Right lobe of liver (tissue), 6 donors: ENCODE data around the gene AMER2. TPM values are rescaled to one million over a fixed set of nuclear protein-coding genes. Genes with fewer than 3 reads are reported as not detected.

ENCODE experiments used
- ATAC-seq, 4 donors: fragments of 200-7000 bp; cut with Tn5 transposase; one replicate each; pipeline ENCODE4 v1.9.1; 2020; ENCODE audit warnings: mild to moderate bottlenecking in 4 of 4, moderate library complexity in 4 of 4
- DNase-seq, 3 donors: peaks; one replicate each; pipeline ENCODE4 v3.0.0-alpha.2; 2020
- H3K27ac ChIP-seq, 3 donors: fragments of 200-600 bp; one replicate each; pipeline ENCODE4 v1.8.0; 2022
- H3K27me3 ChIP-seq, 2 donors: fragments of 200-600 bp; one replicate each; pipeline ENCODE4 v1.8.0; 2022
- H3K36me3 ChIP-seq, 4 donors: fragments of 200-600 bp; sonication (generic) in 1 of 4; one replicate each; pipeline versions ENCODE4 v1.5.1 to v1.8.0; 2017 to 2022; ENCODE audit warnings: control low read depth in 1 of 4
- H3K4me1 ChIP-seq, 4 donors: fragments of 200-600 bp; sonication (generic) in 1 of 4; one replicate each; pipeline versions ENCODE4 v1.5.1 to v1.8.0; 2017 to 2022; ENCODE audit warnings: control low read depth in 1 of 4
- H3K4me3 ChIP-seq, 3 donors: fragments of 200-600 bp; one replicate each; pipeline ENCODE4 v1.8.0; 2022
- H3K9me3 ChIP-seq, 4 donors: fragments of 200-600 bp; sonication (generic) in 1 of 4; one replicate each; pipeline versions ENCODE4 v1.5.1 to v1.8.0; 2017 to 2022; ENCODE audit warnings: control low read depth in 1 of 4
- POLR2A ChIP-seq: fragments of 450-650 bp; IDR thresholded peaks from one replicate; pipeline ENCODE4 v1.6.1; 2017; ENCODE audit warnings: antibody characterized with exemption, mild to moderate bottlenecking
- WGBS: methylation state at CpG from one replicate; pipeline ENCODE4 v1.1.6; 2018; ENCODE audit warnings: low coverage, low lambda C conversion rate; ENCODE audit not compliant: insufficient coverage; ENCODE audit errors: missing lambda C conversion rate; 5-methylcytosine and 5-hydroxymethylcytosine counted together
- intact Hi-C, 2 donors: fragments of 100-400 bp; cut with DNase I; formaldehyde crosslinking; loops; one replicate each; pipeline versions ENCODE4 v1.11.2 to v1.14.1; 2022
- total RNA-seq, 6 experiments: library from RNA; depleted of rRNA in 2 of 6; stranded (reverse); fragments of >200 nt in 2 of 6; fragmentation: NEBNext Ultra II Directional in 3 of 6; extraction: Animal tissue kit (Norgen Biotek cat#: 25700) in 3 of 6; gene quantifications; one replicate each; pipeline versions ENCODE4 v1.1.0 to v1.2.4, GENCODE V29; 2016 to 2023
- TF ChIP-seq, protein P1 (sequence below), 4 donors: fragments of 200-600 bp in 3 of 4; fragments of 450-650 bp in 1 of 4; IDR thresholded peaks; one replicate each; pipeline versions ENCODE4 v1.5.1 to v1.8.0; 2016 to 2022; ENCODE audit warnings: antibody characterized with exemption in 4 of 4, mild to moderate bottlenecking in 2 of 4
- donor health status: DM: no; HTN: yes; CAD: no.
- donor health status: DM: no; HTN: no; CAD: no.
- donor health status: DM: no; HTN: no; CAD: no.
- donor health status: DM: no; HTN: yes; CAD: no.
- donor health status: DM: no; HTN: yes; CAD: no.

AMER2 gene
- total RNA-seq, 6 experiments from 2014 or later = not detected

DNA sequence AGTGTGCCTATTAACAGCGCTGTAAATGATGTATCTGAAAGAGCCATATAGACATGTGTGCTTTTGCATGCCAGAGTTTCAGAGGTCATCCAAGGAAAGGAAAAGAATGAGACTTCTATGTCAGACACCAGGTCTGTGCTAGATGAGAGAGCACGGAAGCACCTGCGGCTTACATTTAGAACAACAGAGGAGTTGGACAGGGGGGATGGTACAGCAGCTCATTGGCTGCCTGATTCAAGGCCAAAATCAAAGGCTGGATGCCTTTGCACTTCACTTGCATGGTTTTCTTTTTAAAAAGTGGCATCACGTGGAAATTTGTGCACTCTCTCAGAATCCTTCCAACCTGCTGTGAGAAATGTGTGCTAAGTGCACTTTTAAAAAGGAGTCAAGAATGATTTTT, 32.8 kb upstream of the AMER2 start:
- TF ChIP-seq, protein P1, sequence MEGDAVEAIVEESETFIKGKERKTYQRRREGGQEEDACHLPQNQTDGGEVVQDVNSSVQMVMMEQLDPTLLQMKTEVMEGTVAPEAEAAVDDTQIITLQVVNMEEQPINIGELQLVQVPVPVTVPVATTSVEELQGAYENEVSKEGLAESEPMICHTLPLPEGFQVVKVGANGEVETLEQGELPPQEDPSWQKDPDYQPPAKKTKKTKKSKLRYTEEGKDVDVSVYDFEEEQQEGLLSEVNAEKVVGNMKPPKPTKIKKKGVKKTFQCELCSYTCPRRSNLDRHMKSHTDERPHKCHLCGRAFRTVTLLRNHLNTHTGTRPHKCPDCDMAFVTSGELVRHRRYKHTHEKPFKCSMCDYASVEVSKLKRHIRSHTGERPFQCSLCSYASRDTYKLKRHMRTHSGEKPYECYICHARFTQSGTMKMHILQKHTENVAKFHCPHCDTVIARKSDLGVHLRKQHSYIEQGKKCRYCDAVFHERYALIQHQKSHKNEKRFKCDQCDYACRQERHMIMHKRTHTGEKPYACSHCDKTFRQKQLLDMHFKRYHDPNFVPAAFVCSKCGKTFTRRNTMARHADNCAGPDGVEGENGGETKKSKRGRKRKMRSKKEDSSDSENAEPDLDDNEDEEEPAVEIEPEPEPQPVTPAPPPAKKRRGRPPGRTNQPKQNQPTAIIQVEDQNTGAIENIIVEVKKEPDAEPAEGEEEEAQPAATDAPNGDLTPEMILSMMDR (IDR thresholded peaks at IDR 0.05) = no peak
- no peak for TF ChIP-seq POLR2A
- H3K36me3 ChIP-seq = no peaks in the 10 kb centered on the region

GRCh38 chr13:25203127-25203740, 31.1 kb upstream of the AMER2 start:
- no peaks in the 10 kb centered on the region for H3K36me3 ChIP-seq
- no peak for DNase-seq
- no peaks in the 10 kb centered on the region for H3K4me1 ChIP-seq
- TF ChIP-seq, protein P1 (IDR thresholded peaks at IDR 0.05) = no peak
- no peaks in the 10 kb centered on the region for H3K9me3 ChIP-seq
- H3K4me3 ChIP-seq = no peak overlapping the region
- no peak overlapping the region for H3K27ac ChIP-seq
- H3K27me3 ChIP-seq = no peaks in the 10 kb centered on the region
- 13% methylated on average over 8 of the region's 17 CpGs for WGBS
- ATAC-seq = no peak
- intact Hi-C loops = no loop called here

More for the DNA sequence above, 32.8 kb upstream of the AMER2 start:
- no peaks in the 10 kb centered on the region for H3K27me3 ChIP-seq
- H3K4me3 ChIP-seq = no peak overlapping the region
- WGBS = 64% methylated on average over 4 of the region's 4 CpGs
- no peak overlapping the region for H3K27ac ChIP-seq
- ATAC-seq = no peak
- no peaks in the 10 kb centered on the region for H3K9me3 ChIP-seq
- intact Hi-C loops = no loop called here
- DNase-seq = no peak
- no peaks in the 10 kb centered on the region for H3K4me1 ChIP-seq

- Histone ChIP-seq H3K4me3 (no peak overlapping the region), H3K4me1 (no peaks in the 10 kb centered on the region), H3K36me3 (no peaks in the 10 kb centered on the region), H3K27ac (no peak overlapping the region), H3K27me3 (no peaks in the 10 kb centered on the region), H3K9me3 (no peaks in the 10 kb centered on the region)
- no peak for TF ChIP-seq POLR2A
- TF ChIP-seq, protein P1 (IDR thresholded peaks at IDR 0.05) = no peak
- intact Hi-C loops = no loop called here
- 30% methylated on average over 4 of the region's 4 CpGs for WGBS
- DNase-seq (no peak), ATAC-seq (no peak)
Observed at GRCh38 chr13:25200783-25201182, 28.7 kb upstream of the AMER2 start.

- Histone ChIP-seq H3K27me3 (no peaks in the 10 kb centered on the region), H3K36me3 (no peaks in the 10 kb centered on the region), H3K27ac (no peak overlapping the region), H3K9me3 (no peaks in the 10 kb centered on the region), H3K4me3 (no peak overlapping the region), H3K4me1 (no peaks in the 10 kb centered on the region)
- WGBS = 50% methylated on average over 5 of the region's 5 CpGs
- ATAC-seq = no peak
- DNase-seq = no peak
- intact Hi-C loops = no loop called here
- TF ChIP-seq POLR2A = no peak
Observed at GRCh38 chr13:25198647-25199046, 26.6 kb upstream of the AMER2 start.

DNA sequence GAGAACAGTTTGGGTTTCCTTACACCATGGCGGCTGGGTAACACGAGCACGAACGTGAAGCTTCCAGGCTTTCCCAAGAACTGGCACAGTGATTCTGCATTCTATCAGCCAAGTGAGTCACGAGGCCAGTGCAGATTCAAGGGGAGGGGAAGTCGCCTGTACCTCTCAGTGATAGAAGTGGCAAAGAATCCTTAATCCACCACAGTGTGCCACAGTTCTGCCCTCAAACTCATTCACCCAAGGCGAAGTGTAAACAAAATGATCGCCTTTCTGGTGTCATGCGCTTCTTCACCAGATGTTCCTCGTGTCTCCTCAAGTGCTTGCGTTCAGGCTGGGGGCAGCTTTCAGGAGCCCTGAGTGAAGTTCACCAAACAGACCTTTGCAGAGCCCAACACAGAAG, 24.9 kb upstream of the AMER2 start:
- Histone ChIP-seq H3K4me1 (no peaks in the 10 kb centered on the region), H3K27ac (no peak overlapping the region), H3K4me3 (no peak overlapping the region), H3K9me3 (no peaks in the 10 kb centered on the region), H3K27me3 (no peaks in the 10 kb centered on the region), H3K36me3 (no peaks in the 10 kb centered on the region)
- no peak for DNase-seq
- TF ChIP-seq, protein P1 (IDR thresholded peaks at IDR 0.05) = no peak
- no peak for TF ChIP-seq POLR2A
- no peak for ATAC-seq
- intact Hi-C loops = no loop called here
- 52% methylated on average over 4 of the region's 11 CpGs for WGBS
